Measurements from ENCODE around the gene ERLIN1.

Gene ERLIN1

DNA sequence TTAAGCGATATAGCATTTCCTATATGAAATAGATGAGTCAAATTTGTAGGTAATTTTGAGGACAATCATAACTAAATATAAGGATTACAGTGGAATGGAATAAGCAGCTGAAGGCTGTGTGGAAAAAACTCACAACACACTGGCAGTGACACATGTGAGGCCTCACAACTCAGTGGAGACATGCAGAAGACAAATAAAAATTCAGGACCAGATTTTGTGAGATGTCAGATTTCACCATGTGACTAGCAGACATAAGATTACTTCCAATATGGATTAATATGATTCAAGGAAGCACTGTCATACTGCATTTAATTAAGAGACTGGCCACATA is 17.6 kb downstream of the ERLIN1 start:
- no peak for DNase-seq

- DNase-seq, result no peak
Measured at GRCh38 chr10:100167553-100168312, 18.1 kb downstream of the ERLIN1 start.

- no peak for DNase-seq
Measured at GRCh38 chr10:100163704-100164621, 21.9 kb downstream of the ERLIN1 start.

DNA sequence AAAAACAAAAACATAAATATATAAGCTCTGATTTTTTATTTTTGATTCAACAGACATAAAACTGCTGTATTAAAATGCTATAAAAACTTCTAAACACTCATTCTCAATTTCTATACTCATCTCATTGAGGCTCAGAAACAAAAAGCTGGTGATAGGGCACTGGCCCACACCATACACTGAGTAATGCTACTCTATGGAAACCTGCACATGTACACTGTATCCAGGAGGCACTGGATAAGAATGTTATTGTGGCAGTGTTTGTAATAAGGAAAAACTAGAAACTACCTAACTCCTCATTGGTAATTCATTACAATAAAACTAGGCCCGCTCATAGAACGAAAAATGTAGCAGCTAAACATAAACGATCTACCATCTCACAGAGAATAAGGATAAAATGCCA is 23.1 kb downstream of the ERLIN1 start:
- no peak for DNase-seq

DNA sequence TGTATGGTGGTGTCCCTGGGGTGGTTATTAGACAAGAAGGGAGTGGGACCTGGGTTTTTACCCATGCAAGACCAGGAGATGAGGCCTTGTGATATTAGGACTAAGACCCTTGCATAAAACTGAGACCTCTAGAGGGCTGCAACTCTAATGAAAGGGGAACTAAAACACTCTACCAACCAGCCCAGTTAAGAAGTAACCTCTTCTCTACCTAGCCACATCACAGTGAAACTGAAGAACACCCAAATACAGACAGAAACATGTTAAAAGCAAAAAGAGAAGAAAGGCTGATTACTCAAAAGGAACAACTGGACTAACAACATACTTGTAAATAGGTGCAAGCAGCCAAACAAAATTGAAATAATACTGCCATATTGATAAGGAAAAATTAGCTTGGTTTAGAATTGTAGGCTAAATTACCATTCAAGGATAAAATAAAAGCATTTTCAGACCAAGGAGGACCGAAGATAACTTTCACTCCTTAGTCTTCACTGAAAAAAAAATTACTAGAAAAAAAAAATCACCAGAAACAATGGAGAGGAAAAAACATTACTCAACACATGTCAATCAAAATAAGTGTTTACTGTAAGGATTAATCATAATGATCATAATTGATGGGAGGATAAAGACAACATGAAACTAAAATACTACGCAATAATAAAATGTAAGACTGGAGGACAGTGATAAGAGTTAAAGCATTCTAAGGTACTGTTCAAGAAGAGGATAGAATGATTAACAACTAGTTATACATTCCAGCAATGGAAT is 27.6 kb downstream of the ERLIN1 start:
- DNase-seq, result no peak

- DNase-seq, result no peak
Measured at GRCh38 chr10:100157156-100157555, 28.7 kb downstream of the ERLIN1 start.

GRCh38 chr10:100155936-100156335 is 29.9 kb downstream of the ERLIN1 start:
- DNase-seq, result no peak

GRCh38 chr10:100154666-100155065 is 31.2 kb downstream of the ERLIN1 start:
- DNase-seq, result no peak

- no peak for DNase-seq
Measured at GRCh38 chr10:100153239-100153825, 32.5 kb downstream of the ERLIN1 start.

DNA sequence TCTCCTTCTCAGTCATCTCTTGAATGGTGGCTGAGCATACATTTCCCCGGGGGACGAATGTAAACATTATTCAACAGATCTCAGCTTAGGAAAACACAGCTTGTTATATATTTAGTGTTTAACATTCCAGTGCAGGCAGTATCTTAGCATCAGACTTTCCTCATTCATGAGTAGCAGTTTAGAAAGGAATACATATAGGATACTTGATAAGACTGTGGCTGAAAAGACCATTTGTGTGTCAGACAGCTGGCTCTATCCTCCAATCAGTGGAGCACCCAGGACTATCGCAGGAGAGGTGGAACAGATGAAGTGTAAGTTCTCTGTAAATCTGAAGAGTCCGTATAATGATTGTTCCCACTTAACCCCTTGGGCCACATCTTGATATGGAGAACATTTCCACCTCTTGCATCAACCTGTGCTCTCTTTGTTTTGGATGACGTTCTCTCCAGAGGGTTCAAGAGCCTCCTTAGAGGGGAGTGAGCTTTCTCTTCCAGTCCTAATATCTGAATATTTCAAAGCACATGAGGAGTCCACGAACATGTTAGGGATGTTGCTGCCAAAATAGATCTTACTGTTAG is 34.0 kb downstream of the ERLIN1 start:
- DNase-seq, result no peak

DNA sequence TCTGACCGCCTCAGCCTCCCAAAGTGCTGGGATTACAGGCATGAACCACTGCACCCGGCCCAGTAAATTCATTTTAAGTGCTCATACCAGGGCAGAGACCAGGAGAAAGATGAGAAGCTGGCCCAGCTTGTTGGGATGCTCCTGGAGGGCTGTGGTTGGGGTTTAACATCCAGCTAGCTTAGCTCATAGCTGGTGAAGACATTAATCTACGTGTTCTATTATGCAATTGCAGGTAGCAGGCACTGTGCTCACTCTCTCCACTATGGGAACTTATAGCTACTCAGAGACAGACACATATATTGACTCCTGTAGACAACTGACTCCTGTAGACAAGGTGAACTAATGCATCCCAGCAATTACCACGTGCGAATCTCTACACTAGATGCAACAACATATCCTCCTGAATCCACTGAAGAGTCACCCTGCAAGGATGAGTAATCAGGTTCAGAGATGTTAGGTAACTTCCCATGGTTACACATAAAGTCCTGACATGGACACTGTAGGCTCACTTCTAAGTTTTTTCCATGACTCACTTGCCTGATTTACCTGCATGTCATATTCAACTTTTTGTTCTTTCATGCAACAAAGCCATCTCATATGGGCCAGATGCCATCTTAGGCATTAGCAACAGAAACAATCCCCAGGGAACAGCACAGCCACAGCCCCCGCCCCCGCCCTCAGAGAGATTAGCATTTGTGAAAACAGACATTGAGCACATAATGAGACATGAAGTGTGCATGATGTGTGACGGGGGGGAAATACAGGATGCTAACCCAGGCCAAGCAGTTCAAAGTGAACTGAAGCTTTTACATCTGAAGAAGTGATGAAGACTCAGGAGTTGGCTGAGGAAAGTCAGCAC is 37.2 kb downstream of the ERLIN1 start:
- DNase-seq, result no peak

DNA sequence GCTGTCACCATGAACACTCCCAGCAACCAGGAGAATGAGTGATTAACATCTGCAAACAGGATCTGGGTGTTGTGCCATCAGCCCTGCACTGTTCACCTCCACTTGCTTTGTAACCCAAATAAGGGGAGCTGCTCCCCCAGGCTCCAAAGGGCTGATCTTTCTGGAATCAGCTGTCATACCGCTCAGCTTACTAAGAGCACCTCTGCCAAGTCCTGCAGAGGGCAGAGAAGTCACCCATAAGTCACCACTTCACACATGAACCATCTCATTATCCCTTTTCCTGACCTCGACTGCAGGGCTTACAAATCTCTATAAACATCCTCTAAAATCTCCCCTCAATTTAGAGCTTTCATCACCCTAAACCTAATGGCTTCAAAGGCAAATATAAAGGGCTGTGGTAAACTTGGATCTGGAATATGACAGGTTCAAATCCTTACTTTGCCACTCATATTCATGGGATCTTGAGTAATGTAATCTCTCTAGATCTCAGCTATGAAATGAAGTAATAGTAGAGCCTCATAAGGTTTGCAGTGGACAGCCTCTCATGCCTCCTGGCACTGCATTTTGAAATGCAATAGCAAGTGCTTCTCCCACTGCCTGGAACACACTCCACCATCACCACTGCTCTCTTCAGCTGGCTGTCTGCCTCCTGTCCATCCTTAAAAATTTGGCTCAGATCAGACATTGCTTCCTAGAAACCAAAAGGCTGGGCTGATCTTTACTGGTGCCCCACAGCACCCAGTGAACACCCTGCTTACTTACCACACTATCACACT is 38.8 kb downstream of the ERLIN1 start:
- no peak for DNase-seq

- no peak for DNase-seq
Measured at GRCh38 chr10:100146398-100146797, 39.4 kb downstream of the ERLIN1 start.

- DNase-seq, result no peak
Measured at GRCh38 chr10:100143756-100144155, 42.1 kb downstream of the ERLIN1 start.

DNA sequence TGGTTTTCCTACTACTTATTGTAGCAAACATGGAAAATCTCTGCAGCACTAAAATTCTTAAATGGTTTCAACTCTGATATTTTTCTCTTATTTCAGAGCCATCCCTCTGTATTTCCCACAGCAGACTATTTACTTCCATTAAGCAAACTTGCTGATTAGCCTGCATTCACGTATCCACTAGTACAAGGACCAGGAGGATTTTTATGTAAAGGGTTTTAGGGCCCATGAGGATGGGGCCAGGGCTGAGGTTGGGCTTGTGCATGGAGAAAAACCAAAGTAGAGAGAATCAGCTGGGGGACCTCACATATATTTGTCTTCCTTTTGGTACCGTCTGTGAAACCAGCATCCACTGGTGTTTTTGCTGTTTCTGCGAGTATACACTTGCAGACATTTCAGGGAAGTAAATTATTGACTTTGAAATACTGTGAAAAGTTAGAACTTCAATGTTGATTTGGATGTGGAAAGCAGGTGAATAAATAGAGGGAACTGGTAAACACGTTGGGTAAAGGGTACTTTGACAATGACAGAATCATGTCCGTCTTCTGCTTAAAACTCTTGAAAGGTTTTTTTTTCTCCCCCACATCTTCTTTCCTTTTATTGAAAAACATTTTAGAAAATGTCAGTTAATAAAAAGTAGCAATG is 44.3 kb downstream of the ERLIN1 start:
- DNase-seq, result no peak

DNA sequence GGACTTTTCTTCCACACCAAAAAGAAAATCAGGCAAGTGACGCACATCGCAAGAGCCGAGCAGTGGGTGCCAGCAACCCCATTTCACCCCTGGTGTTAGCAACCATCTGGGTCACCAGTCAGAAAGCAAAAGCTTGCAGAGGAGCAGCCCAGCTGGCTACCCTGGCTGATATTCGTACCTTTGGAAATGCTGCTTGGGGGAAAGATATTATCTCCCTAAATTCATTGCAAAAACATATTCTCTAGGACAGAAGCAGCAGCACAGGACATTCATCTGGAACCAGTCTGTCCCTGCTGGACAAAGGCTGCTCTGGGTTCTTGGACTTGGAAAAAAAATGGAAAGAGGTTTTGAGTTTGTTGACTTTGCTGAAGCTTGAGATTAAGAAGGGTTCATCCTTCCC is 45.8 kb downstream of the ERLIN1 start:
- DNase-seq, result no peak

- DNase-seq, result no peak
Measured at GRCh38 chr10:100138921-100139496, 46.8 kb downstream of the ERLIN1 start.

GRCh38 chr10:100135486-100135885 is 50.3 kb downstream of the ERLIN1 start:
- no peak for DNase-seq

DNA sequence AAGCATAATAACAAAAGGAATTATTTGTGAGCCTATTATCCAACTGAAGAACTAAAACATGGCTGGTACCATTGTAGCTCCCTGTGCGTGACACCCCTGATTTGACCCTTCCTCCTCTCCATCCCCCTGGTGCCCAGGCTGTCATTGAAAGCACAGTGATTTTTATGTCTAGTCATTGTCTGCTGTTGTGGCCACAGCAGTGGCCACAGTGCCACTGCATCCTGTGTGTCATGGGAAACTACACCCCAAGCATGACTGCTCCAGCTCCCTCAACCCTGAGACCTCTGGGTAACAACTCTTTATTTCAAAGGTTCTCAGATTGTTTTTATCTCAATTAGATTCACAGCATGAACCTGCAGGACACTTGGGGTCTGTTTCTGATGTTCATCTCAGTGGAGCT is 52.0 kb downstream of the ERLIN1 start:
- no peak for DNase-seq

DNA sequence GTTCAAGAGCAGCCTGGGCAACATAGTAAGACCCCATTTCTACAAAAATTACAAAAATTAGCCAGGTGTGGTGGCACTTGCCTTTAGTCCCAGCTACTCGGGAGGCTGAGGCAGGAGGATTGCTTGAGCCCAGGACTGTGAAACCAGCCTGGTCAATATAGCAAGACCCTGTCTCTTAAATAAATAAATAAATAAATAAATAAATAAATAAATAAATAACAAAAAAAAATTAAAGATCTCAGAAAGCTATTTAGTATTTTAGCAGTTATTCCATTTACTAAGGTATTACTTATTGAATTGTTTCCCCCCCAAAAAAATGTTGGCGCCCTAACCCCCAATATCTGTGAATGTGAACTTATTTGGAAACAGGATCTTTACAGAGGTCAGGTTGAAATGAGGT is 53.4 kb downstream of the ERLIN1 start:
- no peak for DNase-seq

Data from right hindlimb (tissue), 1 donor.